DOHH2 (cell line): ENCODE results near the gene CNKSR2.

Experiments
- H3F3A ChIP-seq: fragments of 200-600 bp; sonication (generic), shearing (Covaris generic); 2 replicates; pipeline ENCODE4 v1.6.0; 2016; ENCODE audit warnings: antibody characterized with exemption, mild to moderate bottlenecking; ENCODE audit not compliant: control insufficient read depth, insufficient read depth
- H3K27ac ChIP-seq: fragments of 200-600 bp; sonication (generic); 2 replicates; pipeline ENCODE4 v1.5.1; 2014; ENCODE audit warnings: low read depth, mild to moderate bottlenecking, low read length, moderate library complexity
- H3K27me3 ChIP-seq: fragments of 200-600 bp; sonication (generic); 2 replicates; pipeline ENCODE4 v1.6.1; 2014; ENCODE audit warnings: mild to moderate bottlenecking, low read length, mixed read lengths; ENCODE audit not compliant: control insufficient read depth
- H3K36me3 ChIP-seq: fragments of 200-600 bp; sonication (generic); 2 replicates; pipeline ENCODE4 v1.6.1; 2014; ENCODE audit warnings: mild to moderate bottlenecking, low read length, moderate library complexity, mixed read lengths; ENCODE audit not compliant: control insufficient read depth
- H3K4me1 ChIP-seq: fragments of 200-600 bp; sonication (generic); 2 replicates; pipeline ENCODE4 v1.6.1; 2014; ENCODE audit warnings: mild to moderate bottlenecking, low read length, mixed read lengths; ENCODE audit not compliant: control insufficient read depth
- H3K4me2 ChIP-seq: fragments of 200-600 bp; sonication (generic); 2 replicates; pipeline ENCODE4 v1.6.0; 2014; ENCODE audit warnings: mild to moderate bottlenecking, low read length, moderate library complexity
- H3K4me3 ChIP-seq: fragments of 200-600 bp; sonication (generic); 2 replicates; pipeline ENCODE4 v1.5.1; 2014; ENCODE audit warnings: mild to moderate bottlenecking, low read length, mixed read lengths
- H3K79me2 ChIP-seq: fragments of 200-600 bp; sonication (generic); 2 replicates; pipeline ENCODE4 v1.6.1; 2014; ENCODE audit warnings: mild to moderate bottlenecking, low read length, mixed read lengths; ENCODE audit not compliant: control insufficient read depth
- H3K9me2 ChIP-seq: fragments of 200-600 bp; sonication (generic); replicated peaks from 2 replicates; pipeline ENCODE4 v1.6.1; 2014; ENCODE audit warnings: mild to moderate bottlenecking, low read length, mixed read lengths; ENCODE audit not compliant: control insufficient read depth
- H3K9me3 ChIP-seq: fragments of 200-600 bp; sonication (generic); 2 replicates; pipeline ENCODE4 v1.6.1; 2014; ENCODE audit warnings: antibody characterized with exemption, low read length, mixed read lengths; ENCODE audit not compliant: control insufficient read depth, insufficient read depth
- H4K20me1 ChIP-seq: fragments of 200-600 bp; sonication (generic); 2 replicates; pipeline ENCODE4 v1.6.0; 2014; ENCODE audit warnings: low read depth, mild to moderate bottlenecking, antibody characterized with exemption, low read length, moderate library complexity; ENCODE audit not compliant: control insufficient read depth, insufficient read depth
- EZH2phosphoT487 ChIP-seq: fragments of 200-600 bp; sonication (generic); IDR thresholded peaks from 2 replicates; pipeline ENCODE4 v1.6.1; 2017; ENCODE audit warnings: borderline replicate concordance, mild to moderate bottlenecking, antibody characterized with exemption, low read length, moderate library complexity, mixed read lengths
- TF ChIP-seq, protein P1 (sequence below): fragments of 200-600 bp; sonication (generic); IDR thresholded peaks from one replicate; pipeline ENCODE4 v1.5.1; 2014; ENCODE audit warnings: antibody characterized with exemption, mild to moderate bottlenecking, low read depth, low read length; ENCODE audit not compliant: poor library complexity, severe bottlenecking

CNKSR2 gene

DNA sequence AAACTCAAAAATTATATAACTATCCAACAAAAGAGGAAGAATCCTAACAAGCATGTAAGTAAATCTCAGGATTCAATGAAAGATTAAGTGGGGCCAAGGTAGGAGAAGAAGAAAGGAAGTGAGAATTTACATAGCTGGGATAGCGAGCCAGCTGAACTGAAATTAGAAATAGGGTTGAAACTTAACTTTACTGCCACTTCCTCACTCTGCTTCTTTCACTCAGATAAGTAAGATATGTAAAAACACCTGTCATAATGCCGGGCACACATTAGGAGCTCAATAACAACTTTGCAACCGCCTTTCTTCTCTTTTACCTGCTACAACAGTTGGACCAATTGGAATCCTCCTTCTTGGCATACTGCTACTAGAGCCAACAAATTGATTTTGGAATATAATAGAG lies 129.4 kb downstream of the CNKSR2 start:
- Histone ChIP-seq H3K27ac (no peak overlapping the region), H3K4me3 (no peak overlapping the region), H3K9me2 (no peaks in the 10 kb centered on the region), H3F3A (no peaks in the 10 kb centered on the region), H3K36me3 (no peaks in the 10 kb centered on the region), H3K79me2 (no peaks in the 10 kb centered on the region), H3K4me1 (no peaks in the 10 kb centered on the region), H3K9me3 (no peaks in the 10 kb centered on the region), H4K20me1 (no peaks in the 10 kb centered on the region), H3K27me3 (no peaks in the 10 kb centered on the region), H3K4me2 (no peak overlapping the region)
- TF ChIP-seq, protein P1, sequence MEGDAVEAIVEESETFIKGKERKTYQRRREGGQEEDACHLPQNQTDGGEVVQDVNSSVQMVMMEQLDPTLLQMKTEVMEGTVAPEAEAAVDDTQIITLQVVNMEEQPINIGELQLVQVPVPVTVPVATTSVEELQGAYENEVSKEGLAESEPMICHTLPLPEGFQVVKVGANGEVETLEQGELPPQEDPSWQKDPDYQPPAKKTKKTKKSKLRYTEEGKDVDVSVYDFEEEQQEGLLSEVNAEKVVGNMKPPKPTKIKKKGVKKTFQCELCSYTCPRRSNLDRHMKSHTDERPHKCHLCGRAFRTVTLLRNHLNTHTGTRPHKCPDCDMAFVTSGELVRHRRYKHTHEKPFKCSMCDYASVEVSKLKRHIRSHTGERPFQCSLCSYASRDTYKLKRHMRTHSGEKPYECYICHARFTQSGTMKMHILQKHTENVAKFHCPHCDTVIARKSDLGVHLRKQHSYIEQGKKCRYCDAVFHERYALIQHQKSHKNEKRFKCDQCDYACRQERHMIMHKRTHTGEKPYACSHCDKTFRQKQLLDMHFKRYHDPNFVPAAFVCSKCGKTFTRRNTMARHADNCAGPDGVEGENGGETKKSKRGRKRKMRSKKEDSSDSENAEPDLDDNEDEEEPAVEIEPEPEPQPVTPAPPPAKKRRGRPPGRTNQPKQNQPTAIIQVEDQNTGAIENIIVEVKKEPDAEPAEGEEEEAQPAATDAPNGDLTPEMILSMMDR, result no peak
- no peak for TF ChIP-seq EZH2phosphoT487

DNA sequence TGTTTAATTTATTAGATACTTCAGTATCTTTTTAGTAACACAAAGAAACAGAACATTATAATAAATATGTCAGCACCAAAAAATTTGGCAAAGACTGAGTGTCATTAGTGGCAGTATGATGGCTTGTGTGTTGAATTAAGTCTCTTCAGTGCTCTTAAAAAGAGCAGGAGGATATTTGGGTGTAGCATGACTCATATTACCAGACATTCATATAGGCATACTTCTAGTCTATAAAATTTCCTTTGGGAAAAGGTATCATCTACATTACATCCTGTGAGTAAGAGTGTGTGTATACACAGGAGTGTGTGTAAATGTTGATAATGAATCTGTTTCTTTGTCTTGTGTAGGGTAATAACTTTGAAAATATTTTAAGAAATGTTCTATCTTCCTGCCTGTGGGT lies 135.7 kb downstream of the CNKSR2 start:
- Histone ChIP-seq H3K4me1 (no peaks in the 10 kb centered on the region), H4K20me1 (no peaks in the 10 kb centered on the region), H3K9me3 (no peaks in the 10 kb centered on the region), H3K36me3 (no peaks in the 10 kb centered on the region), H3K4me3 (no peak overlapping the region), H3K79me2 (no peaks in the 10 kb centered on the region), H3K27me3 (no peaks in the 10 kb centered on the region), H3F3A (no peaks in the 10 kb centered on the region), H3K9me2 (no peaks in the 10 kb centered on the region), H3K4me2 (no peak overlapping the region), H3K27ac (no peak overlapping the region)
- TF ChIP-seq, protein P1, result no peak
- TF ChIP-seq EZH2phosphoT487, result no peak

DNA sequence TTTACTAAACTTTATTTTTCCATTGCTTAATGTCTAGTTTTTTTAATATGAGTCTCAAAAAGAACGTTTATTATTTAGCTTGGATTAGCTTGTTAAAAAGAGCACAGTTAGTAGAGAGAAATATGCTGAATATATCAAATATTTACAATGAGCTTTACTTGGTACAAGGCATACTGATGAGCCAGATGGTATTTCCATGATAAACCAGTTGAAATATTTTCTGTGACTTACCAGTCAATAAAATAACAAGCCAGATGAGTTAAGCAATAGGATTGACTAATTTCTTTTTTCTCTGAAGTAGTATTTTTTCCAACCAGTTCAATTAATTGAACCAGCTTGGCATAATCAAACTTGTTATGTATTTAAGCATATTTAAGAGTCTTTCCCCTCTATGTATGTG lies 149.8 kb downstream of the CNKSR2 start:
- no peak overlapping the region for H3K4me3 ChIP-seq
- H3K9me3 ChIP-seq, result no peaks in the 10 kb centered on the region
- TF ChIP-seq, protein P1, result no peak
- TF ChIP-seq EZH2phosphoT487, result no peak
- no peaks in the 10 kb centered on the region for H3K27me3 ChIP-seq
- no peaks in the 10 kb centered on the region for H3K4me1 ChIP-seq
- no peaks in the 10 kb centered on the region for H3F3A ChIP-seq
- no peaks in the 10 kb centered on the region for H3K79me2 ChIP-seq
- H3K9me2 ChIP-seq, result no peaks in the 10 kb centered on the region
- H3K27ac ChIP-seq, result no peak overlapping the region
- H4K20me1 ChIP-seq, result no peaks in the 10 kb centered on the region
- H3K36me3 ChIP-seq, result no peaks in the 10 kb centered on the region
- no peak overlapping the region for H3K4me2 ChIP-seq

DNA sequence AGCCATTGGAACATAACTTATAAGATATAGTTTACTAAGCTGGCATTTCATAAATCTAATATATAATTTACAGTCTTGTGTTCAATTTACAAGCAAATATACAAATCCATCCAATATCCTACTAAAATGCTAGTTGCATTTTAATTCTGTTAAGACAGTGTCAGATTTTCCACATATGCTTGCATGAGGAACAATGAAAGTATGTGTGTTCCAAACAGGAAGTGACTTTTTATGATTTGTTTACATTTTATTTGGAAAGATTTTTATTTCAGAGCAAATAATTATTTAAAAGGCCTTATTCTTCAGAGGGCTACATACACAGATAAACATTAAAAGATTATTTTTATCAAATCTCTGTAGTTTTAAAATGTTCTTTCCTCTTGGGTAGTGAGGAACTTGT lies 153.9 kb downstream of the CNKSR2 start:
- Histone ChIP-seq H3K27ac (no peak overlapping the region), H3F3A (no peaks in the 10 kb centered on the region), H3K4me2 (no peak overlapping the region), H3K4me3 (no peak overlapping the region), H3K79me2 (no peaks in the 10 kb centered on the region), H4K20me1 (no peaks in the 10 kb centered on the region), H3K9me2 (no peaks in the 10 kb centered on the region), H3K9me3 (no peaks in the 10 kb centered on the region), H3K27me3 (no peaks in the 10 kb centered on the region), H3K36me3 (no peaks in the 10 kb centered on the region), H3K4me1 (no peaks in the 10 kb centered on the region)
- TF ChIP-seq, protein P1, result no peak
- no peak for TF ChIP-seq EZH2phosphoT487
